ENCODE data around the gene AP1S1. TPM values are rescaled to one million over a fixed set of nuclear protein-coding genes. Genes with fewer than 3 reads are reported as not detected.
A peak's percentile ranks its signal among the peaks of the same experiment; 100 is the strongest.

Gene AP1S1
- polyA plus RNA-seq, 2 of the 4 experiments (the other 2 are of a cell fraction), result 107 to 181 TPM

DNA sequence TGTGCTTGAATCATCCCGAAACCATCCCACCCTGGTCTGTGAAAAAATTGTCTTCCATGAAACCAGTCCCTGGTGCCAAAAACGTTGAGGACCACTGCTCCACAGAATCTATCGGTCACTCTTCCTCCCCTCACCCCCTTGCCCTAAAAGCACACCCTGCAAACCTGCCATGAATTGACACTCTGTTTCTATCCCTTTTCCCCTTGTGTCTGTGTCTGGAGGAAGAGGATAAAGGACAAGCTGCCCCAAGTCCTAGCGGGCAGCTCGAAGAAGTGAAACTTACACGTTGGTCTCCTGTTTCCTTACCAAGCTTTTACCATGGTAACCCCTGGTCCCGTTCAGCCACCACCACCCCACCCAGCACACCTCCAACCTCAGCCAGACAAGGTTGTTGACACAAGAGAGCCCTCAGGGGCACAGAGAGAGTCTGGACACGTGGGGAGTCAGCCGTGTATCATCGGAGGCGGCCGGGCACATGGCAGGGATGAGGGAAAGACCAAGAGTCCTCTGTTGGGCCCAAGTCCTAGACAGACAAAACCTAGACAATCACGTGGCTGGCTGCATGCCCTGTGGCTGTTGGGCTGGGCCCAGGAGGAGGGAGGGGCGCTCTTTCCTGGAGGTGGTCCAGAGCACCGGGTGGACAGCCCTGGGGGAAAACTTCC is 28.2 kb upstream of the AP1S1 start (continued):
- TF ChIP-seq ZSCAN20 (CRISPR knock-in tag; IDR thresholded peaks at IDR 0.05) (no peak), CEBPB (IDR thresholded peaks at IDR 0.05) (no peak), HEYL (CRISPR knock-in tag; IDR thresholded peaks at IDR 0.05) (peak; percentile 46; the same call in 1 of the 2 replicates), EP300 (IDR thresholded peaks at IDR 0.05) (peak; percentile 64 to 70; a peak in 2 of 5 replicates), NPAS2 (CRISPR knock-in tag; IDR thresholded peaks at IDR 0.05; ENCODE audit: borderline replicate concordance) (peak; percentile 96), RARB (CRISPR knock-in tag; IDR thresholded peaks at IDR 0.05) (peak; percentile 50; the same call in 1 of the 2 replicates)
- TF ChIP-seq, protein P1, sequence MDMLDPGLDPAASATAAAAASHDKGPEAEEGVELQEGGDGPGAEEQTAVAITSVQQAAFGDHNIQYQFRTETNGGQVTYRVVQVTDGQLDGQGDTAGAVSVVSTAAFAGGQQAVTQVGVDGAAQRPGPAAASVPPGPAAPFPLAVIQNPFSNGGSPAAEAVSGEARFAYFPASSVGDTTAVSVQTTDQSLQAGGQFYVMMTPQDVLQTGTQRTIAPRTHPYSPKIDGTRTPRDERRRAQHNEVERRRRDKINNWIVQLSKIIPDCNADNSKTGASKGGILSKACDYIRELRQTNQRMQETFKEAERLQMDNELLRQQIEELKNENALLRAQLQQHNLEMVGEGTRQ (IDR thresholded peaks at IDR 0.05), result peak; percentile 93
- TF ChIP-seq, protein P2, sequence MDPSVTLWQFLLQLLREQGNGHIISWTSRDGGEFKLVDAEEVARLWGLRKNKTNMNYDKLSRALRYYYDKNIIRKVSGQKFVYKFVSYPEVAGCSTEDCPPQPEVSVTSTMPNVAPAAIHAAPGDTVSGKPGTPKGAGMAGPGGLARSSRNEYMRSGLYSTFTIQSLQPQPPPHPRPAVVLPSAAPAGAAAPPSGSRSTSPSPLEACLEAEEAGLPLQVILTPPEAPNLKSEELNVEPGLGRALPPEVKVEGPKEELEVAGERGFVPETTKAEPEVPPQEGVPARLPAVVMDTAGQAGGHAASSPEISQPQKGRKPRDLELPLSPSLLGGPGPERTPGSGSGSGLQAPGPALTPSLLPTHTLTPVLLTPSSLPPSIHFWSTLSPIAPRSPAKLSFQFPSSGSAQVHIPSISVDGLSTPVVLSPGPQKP (IDR thresholded peaks at IDR 0.05; ENCODE audit: low read depth, low read length), result no peak

DNA sequence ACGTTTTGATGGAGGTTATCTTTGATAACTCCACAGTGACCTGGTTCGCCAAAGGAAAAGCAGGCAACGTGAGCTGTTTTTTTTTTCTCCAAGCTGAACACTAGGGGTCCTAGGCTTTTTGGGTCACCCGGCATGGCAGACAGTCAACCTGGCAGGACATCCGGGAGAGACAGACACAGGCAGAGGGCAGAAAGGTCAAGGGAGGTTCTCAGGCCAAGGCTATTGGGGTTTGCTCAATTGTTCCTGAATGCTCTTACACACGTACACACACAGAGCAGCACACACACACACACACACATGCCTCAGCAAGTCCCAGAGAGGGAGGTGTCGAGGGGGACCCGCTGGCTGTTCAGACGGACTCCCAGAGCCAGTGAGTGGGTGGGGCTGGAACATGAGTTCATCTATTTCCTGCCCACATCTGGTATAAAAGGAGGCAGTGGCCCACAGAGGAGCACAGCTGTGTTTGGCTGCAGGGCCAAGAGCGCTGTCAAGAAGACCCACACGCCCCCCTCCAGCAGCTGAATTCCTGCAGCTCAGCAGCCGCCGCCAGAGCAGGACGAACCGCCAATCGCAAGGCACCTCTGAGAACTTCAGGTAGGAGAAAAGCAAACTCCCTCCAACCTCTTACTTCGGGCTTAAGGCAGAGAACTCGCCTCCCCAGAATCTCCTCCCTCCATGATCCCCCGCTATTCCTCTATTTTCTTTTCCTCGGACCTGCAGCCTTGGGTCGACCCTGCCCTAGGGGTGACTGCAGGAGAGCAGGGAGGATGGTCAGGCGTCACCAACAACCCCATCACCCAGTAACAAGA is 27.4 kb upstream of the AP1S1 start, which contains the start of gene SERPINE1:
TSS of gene SERPINE1 (plus strand) at position 454 of the 809 bp plus-strand sequence. CDS start 1,290 bp downstream, outside the sequence.
- Histone ChIP-seq H3K9me3 (no peaks in the 10 kb centered on the region; the same call in 2 of the 3 replicates), H3K4me1 (peaks cover 78% of the 10 kb centered on the region), H3K4me2 (peak within 1 kb of the TSS; percentile 94), H3K4me3 (peak within 1 kb of the TSS; percentile 63), H3K27ac (peak within 1 kb of the TSS; percentile 94 to 95)
- peak; percentile 73 to 78 for ATAC-seq
- ChIA-PET POLR2A (interaction anchor here (0.6 to 3.5 kb wide), 20 partner anchors 9 to 251 kb away, joined by 3 to 51 read pairs (median 4); partner anchors contain the start of genes SRRT, TRIM56, UFSP1 and VGF), CTCF (interaction anchor here (0.5 to 32.8 kb wide), 14 partner anchors 9 to 250 kb away, joined by 3 to 600 read pairs (median 5); no protein-coding TSS in a partner anchor)
- under 1% methylated on average over 22 of the region's 22 CpGs for WGBS (ENCODE audit: missing lambda C conversion rate)
- peak; percentile 98 for DNase-seq (ENCODE audit: low read depth in 1 of 2, low spot score in 1 of 2)
- FAIRE-seq, result peak; percentile 43
- TF ChIP-seq, protein P3, sequence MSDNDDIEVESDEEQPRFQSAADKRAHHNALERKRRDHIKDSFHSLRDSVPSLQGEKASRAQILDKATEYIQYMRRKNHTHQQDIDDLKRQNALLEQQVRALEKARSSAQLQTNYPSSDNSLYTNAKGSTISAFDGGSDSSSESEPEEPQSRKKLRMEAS (IDR thresholded peaks at IDR 0.05), result peak; percentile 91; the same call in 1 of the 2 replicates
- peak; percentile 26 for TF ChIP-seq MAFK (IDR thresholded peaks at IDR 0.05; ENCODE audit: partially characterized antibody)
- TF ChIP-seq JUN (IDR thresholded peaks at IDR 0.05), result peak in 1 of 2 experiments; percentile 79; a peak in 4 of 5 replicates
- no peak for TF ChIP-seq ZSCAN20 (CRISPR knock-in tag; IDR thresholded peaks at IDR 0.05)
- no peak; the same call in 1 of the 2 replicates for TF ChIP-seq HOXB13 (CRISPR knock-in tag; IDR thresholded peaks at IDR 0.05; ENCODE audit: low read depth)
- TF ChIP-seq RFX5 (IDR thresholded peaks at IDR 0.05), result 0 out of 2 replicates have a peak, but pooled peaks have one; percentile 19
- no peak for TF ChIP-seq TP53 (CRISPR knock-in tag; IDR thresholded peaks at IDR 0.05)
- TF ChIP-seq, protein P4, sequence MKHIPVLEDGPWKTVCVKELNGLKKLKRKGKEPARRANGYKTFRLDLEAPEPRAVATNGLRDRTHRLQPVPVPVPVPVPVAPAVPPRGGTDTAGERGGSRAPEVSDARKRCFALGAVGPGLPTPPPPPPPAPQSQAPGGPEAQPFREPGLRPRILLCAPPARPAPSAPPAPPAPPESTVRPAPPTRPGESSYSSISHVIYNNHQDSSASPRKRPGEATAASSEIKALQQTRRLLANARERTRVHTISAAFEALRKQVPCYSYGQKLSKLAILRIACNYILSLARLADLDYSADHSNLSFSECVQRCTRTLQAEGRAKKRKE (CRISPR knock-in tag; IDR thresholded peaks at IDR 0.05; ENCODE audit: low read depth), result peak; percentile 5; the same call in 1 of the 2 replicates
- TF ChIP-seq, protein P5, sequence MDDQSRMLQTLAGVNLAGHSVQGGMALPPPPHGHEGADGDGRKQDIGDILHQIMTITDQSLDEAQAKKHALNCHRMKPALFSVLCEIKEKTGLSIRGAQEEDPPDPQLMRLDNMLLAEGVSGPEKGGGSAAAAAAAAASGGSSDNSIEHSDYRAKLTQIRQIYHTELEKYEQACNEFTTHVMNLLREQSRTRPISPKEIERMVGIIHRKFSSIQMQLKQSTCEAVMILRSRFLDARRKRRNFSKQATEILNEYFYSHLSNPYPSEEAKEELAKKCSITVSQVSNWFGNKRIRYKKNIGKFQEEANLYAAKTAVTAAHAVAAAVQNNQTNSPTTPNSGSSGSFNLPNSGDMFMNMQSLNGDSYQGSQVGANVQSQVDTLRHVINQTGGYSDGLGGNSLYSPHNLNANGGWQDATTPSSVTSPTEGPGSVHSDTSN (IDR thresholded peaks at IDR 0.05), result peak; percentile 59; the same call in 1 of the 2 replicates
- TF ChIP-seq CHD2 (IDR thresholded peaks at IDR 0.05; ENCODE audit: low read length, partially characterized antibody), result no peak
- no peak for TF ChIP-seq HOXA7 (CRISPR knock-in tag; IDR thresholded peaks at IDR 0.05)
- no peak for TF ChIP-seq KDM1A (IDR thresholded peaks at IDR 0.05; ENCODE audit: low read depth)
- no peak for TF ChIP-seq SREBF2 (IDR thresholded peaks at IDR 0.05)
- TF ChIP-seq PHF8 (IDR thresholded peaks at IDR 0.05; ENCODE audit: borderline replicate concordance, low read depth), result no peak
- no peak for TF ChIP-seq RNF2 (IDR thresholded peaks at IDR 0.05; ENCODE audit: borderline replicate concordance, low read depth)
- TF ChIP-seq GATA3 (IDR thresholded peaks at IDR 0.05; ENCODE audit: borderline replicate concordance), result no peak; the same call in none of the 2 replicates
- TF ChIP-seq ESRRA (IDR thresholded peaks at IDR 0.05; ENCODE audit: borderline replicate concordance, low read length), result peak; percentile 63; the same call in 1 of the 2 replicates
- TF ChIP-seq, protein P6, sequence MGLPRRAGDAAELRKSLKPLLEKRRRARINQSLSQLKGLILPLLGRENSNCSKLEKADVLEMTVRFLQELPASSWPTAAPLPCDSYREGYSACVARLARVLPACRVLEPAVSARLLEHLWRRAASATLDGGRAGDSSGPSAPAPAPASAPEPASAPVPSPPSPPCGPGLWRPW (IDR thresholded peaks at IDR 0.05), result no peak
- no peak for TF ChIP-seq EHF (CRISPR knock-in tag; IDR thresholded peaks at IDR 0.05)
- TF ChIP-seq, protein P7, sequence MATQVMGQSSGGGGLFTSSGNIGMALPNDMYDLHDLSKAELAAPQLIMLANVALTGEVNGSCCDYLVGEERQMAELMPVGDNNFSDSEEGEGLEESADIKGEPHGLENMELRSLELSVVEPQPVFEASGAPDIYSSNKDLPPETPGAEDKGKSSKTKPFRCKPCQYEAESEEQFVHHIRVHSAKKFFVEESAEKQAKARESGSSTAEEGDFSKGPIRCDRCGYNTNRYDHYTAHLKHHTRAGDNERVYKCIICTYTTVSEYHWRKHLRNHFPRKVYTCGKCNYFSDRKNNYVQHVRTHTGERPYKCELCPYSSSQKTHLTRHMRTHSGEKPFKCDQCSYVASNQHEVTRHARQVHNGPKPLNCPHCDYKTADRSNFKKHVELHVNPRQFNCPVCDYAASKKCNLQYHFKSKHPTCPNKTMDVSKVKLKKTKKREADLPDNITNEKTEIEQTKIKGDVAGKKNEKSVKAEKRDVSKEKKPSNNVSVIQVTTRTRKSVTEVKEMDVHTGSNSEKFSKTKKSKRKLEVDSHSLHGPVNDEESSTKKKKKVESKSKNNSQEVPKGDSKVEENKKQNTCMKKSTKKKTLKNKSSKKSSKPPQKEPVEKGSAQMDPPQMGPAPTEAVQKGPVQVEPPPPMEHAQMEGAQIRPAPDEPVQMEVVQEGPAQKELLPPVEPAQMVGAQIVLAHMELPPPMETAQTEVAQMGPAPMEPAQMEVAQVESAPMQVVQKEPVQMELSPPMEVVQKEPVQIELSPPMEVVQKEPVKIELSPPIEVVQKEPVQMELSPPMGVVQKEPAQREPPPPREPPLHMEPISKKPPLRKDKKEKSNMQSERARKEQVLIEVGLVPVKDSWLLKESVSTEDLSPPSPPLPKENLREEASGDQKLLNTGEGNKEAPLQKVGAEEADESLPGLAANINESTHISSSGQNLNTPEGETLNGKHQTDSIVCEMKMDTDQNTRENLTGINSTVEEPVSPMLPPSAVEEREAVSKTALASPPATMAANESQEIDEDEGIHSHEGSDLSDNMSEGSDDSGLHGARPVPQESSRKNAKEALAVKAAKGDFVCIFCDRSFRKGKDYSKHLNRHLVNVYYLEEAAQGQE (IDR thresholded peaks at IDR 0.05), result no peak
- 0 out of 2 replicates have a peak, but pooled peaks have one; percentile 32 for TF ChIP-seq FOSB (CRISPR knock-in tag; IDR thresholded peaks at IDR 0.05)

Measured in A549 (cell line).